ENCODE measurements around the gene ADGRG6.
"Not testable (repeated sequence)": the region's sequence is repeated elsewhere in the genome, so short reads cannot be mapped to it uniquely, and the experiment has no call there.

ADGRG6 gene

DNA sequence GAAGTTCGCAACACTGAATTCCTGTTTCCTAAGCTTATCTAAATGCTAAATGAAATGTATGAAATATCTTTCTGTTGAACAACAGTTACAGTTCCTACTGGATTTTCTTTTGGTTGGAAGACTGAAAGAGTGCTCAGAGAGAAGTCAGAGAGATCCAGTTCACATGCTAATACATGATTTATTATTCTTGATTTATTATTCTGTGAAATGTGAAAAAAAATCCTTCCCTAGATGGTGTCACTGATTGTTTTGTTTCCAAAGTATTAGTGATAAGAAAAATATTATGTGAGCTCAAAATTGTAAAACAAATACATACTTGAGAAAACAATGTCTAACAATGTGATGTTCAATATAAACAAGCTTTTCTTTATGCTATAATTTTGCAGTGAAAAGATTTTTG is 42.1 kb downstream of the ADGRG6 start:
- no peaks in the 10 kb centered on the region for H3K9me2 ChIP-seq (replicated peaks; ENCODE audit: low read depth, low read length)
- no peak overlapping the region for H3K4me2 ChIP-seq (ENCODE audit: low read depth, low read length, poor library complexity, severe bottlenecking)
- no peaks in the 10 kb centered on the region for H3K27me3 ChIP-seq (ENCODE audit: insufficient read depth, low read length, poor library complexity, severe bottlenecking)
- H3K4me3 ChIP-seq (ENCODE audit: low read length, poor library complexity, severe bottlenecking) = no peak overlapping the region
- H3K9me3 ChIP-seq (ENCODE audit: insufficient read depth, low read depth, low read length) = no peaks in the 10 kb centered on the region
- H3F3A ChIP-seq (ENCODE audit: low read depth) = no peaks in the 10 kb centered on the region
- TF ChIP-seq, protein P1, sequence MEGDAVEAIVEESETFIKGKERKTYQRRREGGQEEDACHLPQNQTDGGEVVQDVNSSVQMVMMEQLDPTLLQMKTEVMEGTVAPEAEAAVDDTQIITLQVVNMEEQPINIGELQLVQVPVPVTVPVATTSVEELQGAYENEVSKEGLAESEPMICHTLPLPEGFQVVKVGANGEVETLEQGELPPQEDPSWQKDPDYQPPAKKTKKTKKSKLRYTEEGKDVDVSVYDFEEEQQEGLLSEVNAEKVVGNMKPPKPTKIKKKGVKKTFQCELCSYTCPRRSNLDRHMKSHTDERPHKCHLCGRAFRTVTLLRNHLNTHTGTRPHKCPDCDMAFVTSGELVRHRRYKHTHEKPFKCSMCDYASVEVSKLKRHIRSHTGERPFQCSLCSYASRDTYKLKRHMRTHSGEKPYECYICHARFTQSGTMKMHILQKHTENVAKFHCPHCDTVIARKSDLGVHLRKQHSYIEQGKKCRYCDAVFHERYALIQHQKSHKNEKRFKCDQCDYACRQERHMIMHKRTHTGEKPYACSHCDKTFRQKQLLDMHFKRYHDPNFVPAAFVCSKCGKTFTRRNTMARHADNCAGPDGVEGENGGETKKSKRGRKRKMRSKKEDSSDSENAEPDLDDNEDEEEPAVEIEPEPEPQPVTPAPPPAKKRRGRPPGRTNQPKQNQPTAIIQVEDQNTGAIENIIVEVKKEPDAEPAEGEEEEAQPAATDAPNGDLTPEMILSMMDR (conservative IDR thresholded peaks at IDR 0.05; ENCODE audit: low read length) = no peak
- TF ChIP-seq EZH2phosphoT487 (IDR thresholded peaks at IDR 0.05; ENCODE audit: borderline replicate concordance) = no peak
- no peak overlapping the region for H2AFZ ChIP-seq (ENCODE audit: low read length)
- H3K4me1 ChIP-seq (ENCODE audit: insufficient read depth, low read length, poor library complexity, severe bottlenecking) = no peaks in the 10 kb centered on the region
- no peaks in the 10 kb centered on the region for H3K36me3 ChIP-seq (ENCODE audit: insufficient read depth, low read length)
- H4K20me1 ChIP-seq (ENCODE audit: insufficient read depth, low read length, poor library complexity, severe bottlenecking) = no peaks in the 10 kb centered on the region
- no peaks in the 10 kb centered on the region for H3K79me2 ChIP-seq (ENCODE audit: insufficient read depth, low read length)
- no peak overlapping the region for H3K9ac ChIP-seq (ENCODE audit: low read depth, low read length, poor library complexity, severe bottlenecking)

DNA sequence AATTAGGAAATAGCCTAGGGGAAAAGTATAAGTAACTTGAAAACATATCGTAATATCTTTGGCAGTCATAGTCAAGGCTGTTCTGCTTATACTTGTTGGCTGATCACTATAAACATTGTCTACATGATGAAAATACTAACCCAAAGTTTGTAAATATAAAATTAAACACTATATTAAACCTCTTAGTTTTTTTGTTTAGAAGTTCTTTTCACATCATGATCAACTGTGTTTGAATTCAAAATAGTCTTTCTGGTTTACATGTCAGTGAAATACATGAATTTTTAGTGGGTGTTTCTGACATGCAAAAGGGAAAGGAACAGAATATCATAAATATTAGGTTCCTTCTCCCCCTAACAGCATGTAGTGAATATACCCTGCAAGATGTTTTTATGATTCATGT is 43.5 kb downstream of the ADGRG6 start:
- no peaks in the 10 kb centered on the region for H3K9me3 ChIP-seq (ENCODE audit: insufficient read depth, low read depth, low read length)
- no peaks in the 10 kb centered on the region for H3K27me3 ChIP-seq (ENCODE audit: insufficient read depth, low read length, poor library complexity, severe bottlenecking)
- no peak overlapping the region for H3K9ac ChIP-seq (ENCODE audit: low read depth, low read length, poor library complexity, severe bottlenecking)
- no peaks in the 10 kb centered on the region for H3K4me1 ChIP-seq (ENCODE audit: insufficient read depth, low read length, poor library complexity, severe bottlenecking)
- H3F3A ChIP-seq (ENCODE audit: low read depth) = no peaks in the 10 kb centered on the region
- H3K4me2 ChIP-seq (ENCODE audit: low read depth, low read length, poor library complexity, severe bottlenecking) = no peak overlapping the region
- H3K79me2 ChIP-seq (ENCODE audit: insufficient read depth, low read length) = no peaks in the 10 kb centered on the region
- no peaks in the 10 kb centered on the region for H3K36me3 ChIP-seq (ENCODE audit: insufficient read depth, low read length)
- no peak overlapping the region for H3K4me3 ChIP-seq (ENCODE audit: low read length, poor library complexity, severe bottlenecking)
- no peaks in the 10 kb centered on the region for H3K9me2 ChIP-seq (replicated peaks; ENCODE audit: low read depth, low read length)
- H2AFZ ChIP-seq (ENCODE audit: low read length) = no peak overlapping the region
- H4K20me1 ChIP-seq (ENCODE audit: insufficient read depth, low read length, poor library complexity, severe bottlenecking) = no peaks in the 10 kb centered on the region
- no peak for TF ChIP-seq EZH2phosphoT487 (IDR thresholded peaks at IDR 0.05; ENCODE audit: borderline replicate concordance)
- TF ChIP-seq, protein P1 (conservative IDR thresholded peaks at IDR 0.05; ENCODE audit: low read length) = no peak

DNA sequence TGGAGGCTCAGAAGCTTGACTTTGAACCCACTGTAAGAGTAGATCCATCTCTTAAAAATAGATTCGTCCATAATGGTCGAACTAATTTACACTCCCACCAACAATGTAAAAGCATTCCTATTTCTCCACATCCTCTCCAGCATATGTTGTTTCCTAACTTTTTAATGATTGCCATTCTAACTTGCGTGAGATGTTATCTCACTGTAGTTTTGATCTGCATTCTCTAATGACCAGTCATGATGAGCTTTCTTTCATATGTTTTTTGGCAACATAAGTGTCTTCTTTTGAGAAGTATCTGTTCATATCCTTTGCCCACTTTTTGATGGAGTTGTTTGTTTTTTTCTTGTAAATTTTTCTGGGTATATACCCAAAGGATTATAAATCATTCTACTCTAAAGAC is 44.4 kb downstream of the ADGRG6 start:
- not testable (repeated sequence) for H3K79me2 ChIP-seq (ENCODE audit: insufficient read depth, low read length); H2AFZ ChIP-seq (ENCODE audit: low read length); H3K4me1 ChIP-seq (ENCODE audit: insufficient read depth, low read length, poor library complexity, severe bottlenecking); H3K4me2 ChIP-seq (ENCODE audit: low read depth, low read length, poor library complexity, severe bottlenecking); H3F3A ChIP-seq (ENCODE audit: low read depth); H3K4me3 ChIP-seq (ENCODE audit: low read length, poor library complexity, severe bottlenecking); H3K9me2 ChIP-seq (replicated peaks; ENCODE audit: low read depth, low read length); H3K27me3 ChIP-seq (ENCODE audit: insufficient read depth, low read length, poor library complexity, severe bottlenecking); H3K9me3 ChIP-seq (ENCODE audit: insufficient read depth, low read depth, low read length); H3K9ac ChIP-seq (ENCODE audit: low read depth, low read length, poor library complexity, severe bottlenecking); H4K20me1 ChIP-seq (ENCODE audit: insufficient read depth, low read length, poor library complexity, severe bottlenecking); H3K36me3 ChIP-seq (ENCODE audit: insufficient read depth, low read length)

DNA sequence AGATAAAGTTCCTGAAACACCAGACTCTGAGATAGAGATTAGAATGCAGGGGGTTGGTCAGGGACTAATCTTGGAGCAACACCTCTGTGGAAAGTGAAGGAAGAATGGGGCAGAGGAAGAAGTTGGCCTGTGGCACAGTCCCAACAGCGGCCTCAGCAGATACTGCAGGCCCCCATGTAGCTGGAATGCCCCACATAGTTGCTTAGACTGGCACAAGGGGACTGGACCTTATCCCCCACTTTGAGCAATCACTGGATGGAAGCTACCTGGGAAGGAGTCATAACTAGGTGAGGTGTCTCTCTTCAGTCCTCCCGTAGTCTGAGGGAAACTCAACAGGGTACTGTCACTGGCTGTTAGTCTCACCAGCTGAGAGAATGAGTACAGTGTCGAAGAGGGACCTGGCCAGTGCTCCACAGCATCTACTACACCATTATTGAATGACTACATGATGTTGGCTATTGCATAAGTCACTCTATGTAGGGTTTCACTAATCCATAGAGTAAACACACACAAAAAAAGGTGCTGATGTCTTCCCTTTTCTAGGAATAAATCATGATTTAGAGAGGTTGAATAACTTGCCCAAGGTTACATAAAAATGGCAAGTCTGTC is 47.5 kb downstream of the ADGRG6 start:
- Histone ChIP-seq H3K9ac (ENCODE audit: low read depth, low read length, poor library complexity, severe bottlenecking) (no peak overlapping the region), H4K20me1 (ENCODE audit: insufficient read depth, low read length, poor library complexity, severe bottlenecking) (no peaks in the 10 kb centered on the region), H3K4me2 (ENCODE audit: low read depth, low read length, poor library complexity, severe bottlenecking) (no peak overlapping the region), H3F3A (ENCODE audit: low read depth) (peaks cover 5% of the 10 kb centered on the region; the same call in 1 of the 2 replicates), H3K27me3 (ENCODE audit: insufficient read depth, low read length, poor library complexity, severe bottlenecking) (no peaks in the 10 kb centered on the region), H3K79me2 (ENCODE audit: insufficient read depth, low read length) (no peaks in the 10 kb centered on the region), H2AFZ (ENCODE audit: low read length) (no peak overlapping the region), H3K4me1 (ENCODE audit: insufficient read depth, low read length, poor library complexity, severe bottlenecking) (no peaks in the 10 kb centered on the region), H3K9me3 (ENCODE audit: insufficient read depth, low read depth, low read length) (no peaks in the 10 kb centered on the region), H3K9me2 (replicated peaks; ENCODE audit: low read depth, low read length) (no peaks in the 10 kb centered on the region), H3K4me3 (ENCODE audit: low read length, poor library complexity, severe bottlenecking) (no peak overlapping the region), H3K36me3 (ENCODE audit: insufficient read depth, low read length) (no peaks in the 10 kb centered on the region)
- TF ChIP-seq, protein P1 (conservative IDR thresholded peaks at IDR 0.05; ENCODE audit: low read length) = no peak
- no peak for TF ChIP-seq EZH2phosphoT487 (IDR thresholded peaks at IDR 0.05; ENCODE audit: borderline replicate concordance)
